Measurements from ENCODE around the gene CD68.

- TF ChIP-seq POLR2A (IDR thresholded peaks at IDR 0.05; ENCODE audit: low read length) (no peak), GATA1 (IDR thresholded peaks at IDR 0.05; ENCODE audit: low read depth, low read length) (no peak)
These were observed 19.0 kb upstream of the CD68 start for GRCh38 chr17:7560172-7561027.

Measured in erythroblast (primary cell).